GM12878 (cell line): ENCODE data around the gene TTLL12. TPM values are rescaled to one million over a fixed set of nuclear protein-coding genes. Genes with fewer than 3 reads are reported as not detected.

Experiments used
- ATAC-seq: fragments of 200-7000 bp; cut with Tn5 transposase; 3 replicates; pipeline ENCODE4 v1.9.1; 2020; ENCODE audit warnings: mild to moderate bottlenecking, moderate library complexity
- BruUV-seq: library from RNA; stranded (reverse); fragments of 400-500 nt; replicated peaks from 2 replicates; lab custom pipeline; 2021; lab: Mats Ljungman, UMichigan
- CTCF ChIA-PET: fragments of 300-600 bp; sonication (Branson Sonifier 250); formaldehyde crosslinking; extraction: SDS; loops from one replicate; lab custom pipeline; 2021; ENCODE audit warnings: inconsistent platforms; lab: Yijun Ruan, JAX
- POLR2A ChIA-PET: fragments of 350-600 bp; formaldehyde crosslinking; extraction: SDS; loops from one replicate; lab custom pipeline; 2021; ENCODE audit warnings: inconsistent platforms; lab: Charles Lee
- RAD21 ChIA-PET: fragments of 300-600 bp; sonication (Branson Sonifier 250); formaldehyde crosslinking; loops from one replicate; lab custom pipeline; 2023; ENCODE audit warnings: antibody characterized with exemption; ENCODE audit not compliant: unreplicated experiment; lab: Charles Lee
- SMC1A ChIA-PET: fragments of 300-600 bp; sonication (Branson Sonifier 250); formaldehyde crosslinking; loops from one replicate; lab custom pipeline; 2023; ENCODE audit not compliant: unreplicated experiment, uncharacterized antibody; lab: Charles Lee
- DNase-seq: peaks from one replicate; pipeline ENCODE4 v3.0.0-alpha.2; 2011; ENCODE audit warnings: low read depth, low spot score
- FAIRE-seq: peaks from 3 replicates; lab custom pipeline; 2011; peaks lifted over from hg19 to GRCh38; lab: Jason Lieb, UNC
- H2AFZ ChIP-seq: 2 replicates; pipeline ENCODE4 v1.6.0; 2011; ENCODE audit warnings: low read depth, low read length, control low read depth; ENCODE audit not compliant: control insufficient read depth
- H3K27ac ChIP-seq: 2 replicates; pipeline ENCODE4 v1.5.1; 2011; ENCODE audit warnings: control low read depth; ENCODE audit not compliant: control insufficient read depth, insufficient read depth
- H3K27me3 ChIP-seq, 2 experiments: replicated peaks in 1 of 2; 2 replicates each; pipeline versions ENCODE4 v1.6.0 to v1.6.1; 2011; ENCODE audit warnings: low read length in 1 of 2; ENCODE audit not compliant: control insufficient read depth in 2 of 2, insufficient read depth in 2 of 2
- H3K36me3 ChIP-seq, 2 experiments: 2 replicates each; pipeline ENCODE4 v1.5.1; 2011; ENCODE audit warnings: low read length in 1 of 2; ENCODE audit not compliant: control insufficient read depth in 2 of 2, insufficient read depth in 2 of 2
- H3K4me1 ChIP-seq: 2 replicates; pipeline ENCODE4 v1.6.1; 2011; ENCODE audit warnings: mild to moderate bottlenecking, low read length, moderate library complexity, mixed read lengths; ENCODE audit not compliant: control insufficient read depth, insufficient read depth
- H3K4me2 ChIP-seq: 2 replicates; pipeline ENCODE4 v1.6.0; 2011; ENCODE audit warnings: control low read depth; ENCODE audit not compliant: control insufficient read depth, insufficient read depth
- H3K4me3 ChIP-seq: fragments of 200-600 bp; sonication (generic); 2 replicates; pipeline ENCODE4 v1.5.1; 2016
- H3K79me2 ChIP-seq: 2 replicates; pipeline ENCODE4 v1.6.0; 2011; ENCODE audit warnings: low read length; ENCODE audit not compliant: control insufficient read depth, insufficient read depth
- H3K9ac ChIP-seq: 2 replicates; pipeline ENCODE4 v1.8.0; 2011; ENCODE audit warnings: low read length, control low read depth, mixed read lengths; ENCODE audit not compliant: control insufficient read depth, insufficient read depth
- H3K9me3 ChIP-seq: replicated peaks from 3 replicates; pipeline ENCODE4 v1.5.1; 2011; ENCODE audit warnings: mild to moderate bottlenecking, low read length; ENCODE audit not compliant: control insufficient read depth, insufficient read depth
- H4K20me1 ChIP-seq: 2 replicates; pipeline ENCODE4 v1.6.0; 2011; ENCODE audit not compliant: control insufficient read depth, insufficient read depth
- ATF7 ChIP-seq: fragments of 450-650 bp; IDR thresholded peaks from 2 replicates; pipeline ENCODE4 v1.6.1; 2016; ENCODE audit warnings: low read depth, mild to moderate bottlenecking
- CHD4 ChIP-seq: fragments of 200-600 bp; sonication (generic); IDR thresholded peaks from 2 replicates; pipeline ENCODE4 v1.6.1; 2016; ENCODE audit warnings: mild to moderate bottlenecking
- CTCF ChIP-seq, 3 experiments: IDR thresholded peaks in 2 of 3; conservative IDR thresholded peaks in 1 of 3; 2 replicates each; pipeline ENCODE4 v1.5.1; 2011; ENCODE audit warnings: low read depth in 3 of 3, low read length in 3 of 3, mild to moderate bottlenecking in 3 of 3, control low read depth in 2 of 3, moderate library complexity in 2 of 3, inconsistent platforms in 1 of 3, mixed read lengths in 1 of 3; ENCODE audit not compliant: control insufficient read depth in 2 of 3, insufficient read depth in 1 of 3; ENCODE audit errors: extremely low read depth in 1 of 3
- EED ChIP-seq: sonication (generic); IDR thresholded peaks from 2 replicates; pipeline ENCODE4 v1.6.1; 2016; ENCODE audit warnings: antibody characterized with exemption, low read depth
- HDAC6 ChIP-seq: fragments of 200-600 bp; sonication (generic); IDR thresholded peaks from one replicate; pipeline ENCODE4 v1.8.0; 2017; ENCODE audit warnings: antibody characterized with exemption; ENCODE audit not compliant: unreplicated experiment
- IKZF1 ChIP-seq: fragments of 450-650 bp; conservative IDR thresholded peaks from 2 replicates; pipeline ENCODE4 v1.6.1; 2017; ENCODE audit warnings: antibody characterized with exemption, mild to moderate bottlenecking
- IKZF2 ChIP-seq, 2 experiments: fragments of 450-650 bp; IDR thresholded peaks; 2 replicates each; pipeline ENCODE4 v1.6.1; 2017; ENCODE audit warnings: mild to moderate bottlenecking in 2 of 2, moderate library complexity in 2 of 2
- RELB ChIP-seq: fragments of 450-650 bp; IDR thresholded peaks from 2 replicates; pipeline ENCODE4 v1.6.1; 2017; ENCODE audit warnings: low read depth, mild to moderate bottlenecking, moderate library complexity
- RUNX3 ChIP-seq: IDR thresholded peaks from 2 replicates; pipeline ENCODE4 v1.6.1; 2012; ENCODE audit warnings: low read length, inconsistent platforms
- WRNIP1 ChIP-seq: IDR thresholded peaks from 2 replicates; pipeline ENCODE4 v1.6.1; 2011; ENCODE audit warnings: low read depth, low read length, improper control_type of control experiment, borderline replicate concordance
- ZBTB33 ChIP-seq: fragments of 450-650 bp; IDR thresholded peaks from 2 replicates; pipeline ENCODE4 v1.6.1; 2017; ENCODE audit warnings: mild to moderate bottlenecking
- ZBTB40 ChIP-seq: fragments of 450-650 bp; IDR thresholded peaks from 2 replicates; pipeline ENCODE4 v1.6.1; 2016; ENCODE audit warnings: mild to moderate bottlenecking, moderate library complexity, borderline replicate concordance
- WGBS: methylation state at CpG from one replicate; pipeline ENCODE4 v1.1.6; 2016; ENCODE audit warnings: low lambda C conversion rate; ENCODE audit not compliant: insufficient replicate concordance, insufficient coverage; ENCODE audit errors: missing lambda C conversion rate; 5-methylcytosine and 5-hydroxymethylcytosine counted together
- in situ Hi-C: fragments of 300-500 bp; cut with MboI; formaldehyde crosslinking; loops from 9 replicates; pipeline ENCODE4 v1.14.3; 2018; ENCODE audit warnings: mixed read lengths
- intact Hi-C: fragments of 100-400 bp; cut with micrococcal nuclease; formaldehyde crosslinking; loops from one replicate; pipeline ENCODE4 v1.14.2; 2022; ENCODE audit not compliant: unreplicated experiment
- polyA plus RNA-seq, 11 experiments: library from polyadenylated mRNA; depleted of rRNA in 4 of 11; unstranded in 6 of 11; stranded (reverse) in 5 of 11; fragments of >200 nt; fragmentation: Nextera tagmentation in 4 of 11; fragmentation: Illumina TruSeq in 1 of 11; extraction: Ambion mirVana in 4 of 11; extraction: Trizol in 1 of 11; gene quantifications; 1 replicate in 1 of 11; 2 replicates in 10 of 11; pipeline versions ENCODE4 v1.2.1 to v1.2.3, GENCODE V29; 2011 to 2016; ENCODE audit warnings: inconsistent platforms in 2 of 11, missing spikeins in 2 of 11, low read depth in 1 of 11
- total RNA-seq, 4 experiments: library from RNA; depleted of rRNA in 3 of 4; stranded (reverse); fragments of >200 nt in 3 of 4; fragmentation: Illumina TruSeq in 1 of 4; extraction: Trizol in 1 of 4; gene quantifications; 2 replicates each; pipeline versions ENCODE4 v1.2.1 to v1.2.3, GENCODE V29; 2013 to 2021

TTLL12 gene
- total and polyA plus RNA-seq, 10 of the 15 experiments (the other 5 are each of a cell fraction or from before 2014, with no cell fraction given), result 1.00 to 89.8 (median 38.5) TPM

- Histone ChIP-seq H3K27ac (no peak overlapping the region), H3K4me3 (no peak overlapping the region), H3K79me2 (no peaks in the 10 kb centered on the region), H3K27me3 (no peaks in the 10 kb centered on the region), H3K36me3 (peaks cover 4% of the 10 kb centered on the region in 2 experiments), H3K9me3 (no peaks in the 10 kb centered on the region), H4K20me1 (no peaks in the 10 kb centered on the region), H3K9ac (no peak overlapping the region), H3K4me2 (no peak overlapping the region), H3K4me1 (peaks cover 31% of the 10 kb centered on the region), H2AFZ (no peak overlapping the region)
- RAD21 ChIA-PET, result interaction anchor here (0.6 kb wide), 1 partner anchor 99 kb away, joined by 4 read pairs; no protein-coding TSS in a partner anchor
- BruUV-seq, result no TSS peak
- in situ Hi-C loops (no loop called here), intact Hi-C loops (no loop called here)
- FAIRE-seq (no peak), ATAC-seq (no peak), DNase-seq (no peak)
- POLR2A ChIA-PET, result interaction anchor here (0.7 kb wide), 1 partner anchor 10 kb away, joined by 14 read pairs; no protein-coding TSS in a partner anchor
- 65% methylated on average over 16 of the region's 16 CpGs for WGBS
- CTCF ChIA-PET, result interaction anchor here (0.6 kb wide), 1 partner anchor 55 kb away, joined by 4 read pairs; no protein-coding TSS in a partner anchor
- SMC1A ChIA-PET, result no interaction called here
- TF ChIP-seq IKZF2 (IDR thresholded peaks at IDR 0.05), result 0 out of 4 replicates have a peak, but pooled peaks of 1 of the 2 experiments have one; percentile 16
- peak; percentile 19; the same call in 1 of the 2 replicates for TF ChIP-seq RUNX3
- TF ChIP-seq EED, result peak; percentile 70
- peak; percentile 38 for TF ChIP-seq IKZF1
- no peak for TF ChIP-seq ZBTB40
- no peak for TF ChIP-seq ATF7
- no peak for TF ChIP-seq CTCF (IDR thresholded peaks at IDR 0.05 in 2 of 3, conservative IDR thresholded peaks at IDR 0.05 in 1 of 3; ENCODE audit: control insufficient read depth in 2 of 3, extremely low read depth in 1 of 3, insufficient read depth in 1 of 3, low read depth in 3 of 3, low read length in 3 of 3)
- TF ChIP-seq HDAC6, result no peak
- no peak for TF ChIP-seq CHD4
- no peak for TF ChIP-seq RELB
- no peak for TF ChIP-seq WRNIP1
- no peak for TF ChIP-seq ZBTB33
Measured at GRCh38 chr22:43129426-43130425, 57.2 kb downstream of the TTLL12 start.
